Endothelial cell of hepatic sinusoid (primary cell): ENCODE measurements around the gene CTCF.

ENCODE experiments used
- in situ Hi-C: cut with HindIII; loops from 2 replicates; pipeline ENCODE4 v1.10.0; 2017; ENCODE audit warnings: low sequenced_read_pairs

CTCF gene

GRCh38 chr16:67594256-67594915 is 32.1 kb downstream of the CTCF start:
- in situ Hi-C loops, result no loop called here

GRCh38 chr16:67594956-67595355 is 32.6 kb downstream of the CTCF start:
- in situ Hi-C loops, result no loop called here

GRCh38 chr16:67598527-67598926 is 36.2 kb downstream of the CTCF start:
- in situ Hi-C loops, result no loop called here

GRCh38 chr16:67605641-67606040 is 43.3 kb downstream of the CTCF start:
- in situ Hi-C loops, result loop anchor here (5.0 kb wide), 1 partner anchor 77 kb away; no protein-coding TSS in a partner anchor

GRCh38 chr16:67606632-67607031 is 44.3 kb downstream of the CTCF start:
- in situ Hi-C loops, result loop anchor here (5.0 kb wide), 1 partner anchor 76 kb away; no protein-coding TSS in a partner anchor

GRCh38 chr16:67608364-67608763 is 46.0 kb downstream of the CTCF start:
- in situ Hi-C loops, result loop anchor here (5.0 kb wide), 1 partner anchor 74 kb away; no protein-coding TSS in a partner anchor

GRCh38 chr16:67613808-67614207 is 51.5 kb downstream of the CTCF start:
- in situ Hi-C loops, result no loop called here

- in situ Hi-C loops, result no loop called here
These were observed 65.9 kb downstream of the CTCF start for GRCh38 chr16:67628216-67628615.

- in situ Hi-C loops, result no loop called here
These were observed 70.3 kb downstream of the CTCF start for GRCh38 chr16:67632415-67633172.

- in situ Hi-C loops, result no loop called here
These were observed 74.4 kb downstream of the CTCF start for GRCh38 chr16:67636713-67637112.

GRCh38 chr16:67637625-67638024 is 75.3 kb downstream of the CTCF start:
- in situ Hi-C loops, result no loop called here

- in situ Hi-C loops, result loop anchor here (5.0 kb wide), 1 partner anchor 55 kb away; no protein-coding TSS in a partner anchor
These were observed 79.7 kb downstream of the CTCF start for GRCh38 chr16:67641779-67642708.

- in situ Hi-C loops, result loop anchor here (5.0 kb wide), 1 partner anchor 57 kb away; no protein-coding TSS in a partner anchor
These were observed 81.7 kb downstream of the CTCF start for GRCh38 chr16:67644038-67644437.

GRCh38 chr16:67645397-67646121 is 83.2 kb downstream of the CTCF start:
- in situ Hi-C loops, result no loop called here

GRCh38 chr16:67647111-67647651 is 84.9 kb downstream of the CTCF start:
- in situ Hi-C loops, result no loop called here

- in situ Hi-C loops, result no loop called here
These were observed 85.4 kb downstream of the CTCF start for GRCh38 chr16:67647681-67648080.

- in situ Hi-C loops, result no loop called here
These were observed 85.9 kb downstream of the CTCF start for GRCh38 chr16:67648088-67648763.

- in situ Hi-C loops, result no loop called here
These were observed 86.6 kb downstream of the CTCF start for GRCh38 chr16:67648764-67649407.

- in situ Hi-C loops, result no loop called here
These were observed 87.2 kb downstream of the CTCF start for GRCh38 chr16:67649494-67649931.
